ENCODE data around the gene DNM1. TPM values are rescaled to one million over a fixed set of nuclear protein-coding genes. Genes with fewer than 3 reads are reported as not detected.

Gene DNM1
- total and polyA plus RNA-seq, 4 donors: 0.29 to 5.9 (median 1.1) TPM

DNA sequence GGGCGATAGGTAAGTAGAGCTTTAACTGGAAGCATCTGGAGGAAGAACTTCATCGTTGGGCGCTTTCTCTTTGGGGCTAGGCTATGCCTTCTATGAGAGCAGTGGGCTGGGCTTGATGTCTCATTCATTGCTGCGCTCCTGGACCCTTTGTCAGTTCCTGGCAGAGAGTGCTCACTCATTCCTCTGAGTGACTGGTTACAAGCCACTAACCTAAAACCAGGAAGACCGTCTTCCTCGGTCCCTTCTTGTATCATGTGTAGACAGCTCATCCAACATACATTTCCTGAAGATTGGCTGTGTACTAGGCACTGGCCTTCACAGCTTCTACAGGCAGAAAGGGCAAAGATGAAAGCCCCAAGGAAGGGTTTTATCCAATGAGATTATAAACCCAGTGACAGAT is 79.3 kb downstream of the DNM1 start (continued):
- TF ChIP-seq TAF1 (conservative IDR thresholded peaks at IDR 0.05): no peak
- no peak for TF ChIP-seq FOXA2 (IDR thresholded peaks at IDR 0.05)
- TF ChIP-seq EGR1 (IDR thresholded peaks at IDR 0.05; ENCODE audit: low read depth in 2 of 2): no peak
- no peak for TF ChIP-seq RXRA (IDR thresholded peaks at IDR 0.05)
- TF ChIP-seq JUND (IDR thresholded peaks at IDR 0.05): no peak
- TF ChIP-seq GABPA (IDR thresholded peaks at IDR 0.05 in 1 of 2, conservative IDR thresholded peaks at IDR 0.05 in 1 of 2): no peak

- Histone ChIP-seq H3K36me3 (ENCODE audit: control insufficient read depth in 4 of 4, insufficient read depth in 3 of 4, low read depth in 1 of 4, low read length in 3 of 4) (peaks cover 5 to 27% (median 10%) of the 10 kb centered on the region in 4 donors), H3K4me1 (ENCODE audit: control insufficient read depth in 4 of 4, insufficient read depth in 4 of 4, low read length in 3 of 4) (no peaks in the 10 kb centered on the region), H3K9me3 (ENCODE audit: control insufficient read depth in 4 of 4, low read length in 3 of 4) (no peaks in the 10 kb centered on the region), H3K27ac (ENCODE audit: low read depth in 1 of 2, low read length in 2 of 2) (no peak overlapping the region), H3K4me3 (ENCODE audit: low read depth in 1 of 3, low read length in 3 of 3) (no peak overlapping the region), H3K27me3 (ENCODE audit: control insufficient read depth in 4 of 4, insufficient read depth in 4 of 4, low read length in 3 of 4) (no peaks in the 10 kb centered on the region), H3K9ac (ENCODE audit: low read depth in 1 of 2, low read length in 2 of 2) (no peak overlapping the region)
- WGBS: 98% methylated on average over 12 of the region's 12 CpGs
- no peak for DNase-seq (ENCODE audit: low spot score)
- TF ChIP-seq JUND (IDR thresholded peaks at IDR 0.05) (no peak), GABPA (IDR thresholded peaks at IDR 0.05 in 1 of 2, conservative IDR thresholded peaks at IDR 0.05 in 1 of 2) (no peak)
- TF ChIP-seq, protein P1, sequence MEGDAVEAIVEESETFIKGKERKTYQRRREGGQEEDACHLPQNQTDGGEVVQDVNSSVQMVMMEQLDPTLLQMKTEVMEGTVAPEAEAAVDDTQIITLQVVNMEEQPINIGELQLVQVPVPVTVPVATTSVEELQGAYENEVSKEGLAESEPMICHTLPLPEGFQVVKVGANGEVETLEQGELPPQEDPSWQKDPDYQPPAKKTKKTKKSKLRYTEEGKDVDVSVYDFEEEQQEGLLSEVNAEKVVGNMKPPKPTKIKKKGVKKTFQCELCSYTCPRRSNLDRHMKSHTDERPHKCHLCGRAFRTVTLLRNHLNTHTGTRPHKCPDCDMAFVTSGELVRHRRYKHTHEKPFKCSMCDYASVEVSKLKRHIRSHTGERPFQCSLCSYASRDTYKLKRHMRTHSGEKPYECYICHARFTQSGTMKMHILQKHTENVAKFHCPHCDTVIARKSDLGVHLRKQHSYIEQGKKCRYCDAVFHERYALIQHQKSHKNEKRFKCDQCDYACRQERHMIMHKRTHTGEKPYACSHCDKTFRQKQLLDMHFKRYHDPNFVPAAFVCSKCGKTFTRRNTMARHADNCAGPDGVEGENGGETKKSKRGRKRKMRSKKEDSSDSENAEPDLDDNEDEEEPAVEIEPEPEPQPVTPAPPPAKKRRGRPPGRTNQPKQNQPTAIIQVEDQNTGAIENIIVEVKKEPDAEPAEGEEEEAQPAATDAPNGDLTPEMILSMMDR (IDR thresholded peaks at IDR 0.05; ENCODE audit: low read depth, low read length, missing input control): no peak
Observed at GRCh38 chr9:128285033-128285784, 82.0 kb downstream of the DNM1 start.

GRCh38 chr9:128286440-128286839 is 83.3 kb downstream of the DNM1 start:
- no peak overlapping the region for H3K4me3 ChIP-seq (ENCODE audit: low read depth in 1 of 3, low read length in 3 of 3)
- no peaks in the 10 kb centered on the region for H3K9me3 ChIP-seq (ENCODE audit: control insufficient read depth in 4 of 4, low read length in 3 of 4)
- TF ChIP-seq TAF1 (conservative IDR thresholded peaks at IDR 0.05) (no peak), JUND (IDR thresholded peaks at IDR 0.05) (no peak), RAD21 (IDR thresholded peaks at IDR 0.05) (no peak), FOXA1 (IDR thresholded peaks at IDR 0.05) (no peak), NR2F2 (IDR thresholded peaks at IDR 0.05) (no peak), ATF3 (IDR thresholded peaks at IDR 0.05) (no peak), HNF4G (IDR thresholded peaks at IDR 0.05) (no peak), REST (IDR thresholded peaks at IDR 0.05) (no peak), FOXA2 (IDR thresholded peaks at IDR 0.05) (no peak), RXRA (IDR thresholded peaks at IDR 0.05) (no peak), EGR1 (IDR thresholded peaks at IDR 0.05; ENCODE audit: low read depth in 2 of 2) (no peak), HNF4A (conservative IDR thresholded peaks at IDR 0.05) (no peak)
- TF ChIP-seq, protein P2, sequence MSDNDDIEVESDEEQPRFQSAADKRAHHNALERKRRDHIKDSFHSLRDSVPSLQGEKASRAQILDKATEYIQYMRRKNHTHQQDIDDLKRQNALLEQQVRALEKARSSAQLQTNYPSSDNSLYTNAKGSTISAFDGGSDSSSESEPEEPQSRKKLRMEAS (IDR thresholded peaks at IDR 0.05): no peak
- TF ChIP-seq, protein P1 (IDR thresholded peaks at IDR 0.05; ENCODE audit: low read depth, low read length, missing input control): no peak
- H3K36me3 ChIP-seq (ENCODE audit: control insufficient read depth in 4 of 4, insufficient read depth in 3 of 4, low read depth in 1 of 4, low read length in 3 of 4): peaks cover 5 to 27% (median 10%) of the 10 kb centered on the region in 4 donors
- no peak for DNase-seq (ENCODE audit: low spot score)
- 79% methylated on average over 6 of the region's 6 CpGs for WGBS
- H3K27ac ChIP-seq (ENCODE audit: low read depth in 1 of 2, low read length in 2 of 2): no peak overlapping the region
- no peaks in the 10 kb centered on the region for H3K4me1 ChIP-seq (ENCODE audit: control insufficient read depth in 4 of 4, insufficient read depth in 4 of 4, low read length in 3 of 4)
- H3K27me3 ChIP-seq (ENCODE audit: control insufficient read depth in 4 of 4, insufficient read depth in 4 of 4, low read length in 3 of 4): no peaks in the 10 kb centered on the region
- H3K9ac ChIP-seq (ENCODE audit: low read depth in 1 of 2, low read length in 2 of 2): no peak overlapping the region

All from liver (tissue), 9 donors.